Activated T-cell treated with anti-CD3 and anti-CD28 coated beads, Interleukin-2, amount 50 U/mL, for 48 hours (primary cell): ENCODE measurements around the gene DBN1.

ENCODE experiments used
- DNase-seq, 2 experiments: peaks; one replicate each; pipeline ENCODE4 v3.0.0-alpha.2; 2020

DBN1 gene

DNA sequence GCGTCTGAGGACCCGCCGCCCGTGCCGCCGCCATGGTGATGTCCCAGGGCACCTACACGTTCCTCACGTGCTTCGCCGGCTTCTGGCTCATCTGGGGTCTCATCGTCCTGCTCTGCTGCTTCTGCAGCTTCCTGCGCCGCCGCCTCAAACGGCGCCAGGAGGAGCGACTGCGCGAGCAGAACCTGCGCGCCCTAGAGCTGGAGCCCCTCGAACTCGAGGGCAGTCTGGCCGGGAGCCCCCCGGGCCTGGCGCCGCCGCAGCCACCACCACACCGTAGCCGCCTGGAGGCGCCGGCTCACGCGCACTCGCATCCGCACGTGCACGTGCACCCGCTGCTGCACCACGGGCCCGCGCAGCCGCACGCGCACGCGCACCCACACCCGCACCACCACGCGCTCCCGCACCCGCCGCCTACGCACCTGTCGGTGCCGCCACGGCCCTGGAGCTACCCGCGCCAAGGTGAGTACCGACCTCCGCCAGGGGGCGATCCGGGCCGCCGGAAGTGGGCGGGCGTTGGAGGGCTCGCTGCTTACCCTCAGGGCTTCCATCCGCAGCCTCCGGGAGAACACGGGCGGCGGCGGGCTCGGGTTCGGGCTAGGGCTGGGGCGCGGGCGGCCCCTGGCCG lies 18.3 kb downstream of the DBN1 start:
- peak; percentile 97 to 98 for DNase-seq

DNA sequence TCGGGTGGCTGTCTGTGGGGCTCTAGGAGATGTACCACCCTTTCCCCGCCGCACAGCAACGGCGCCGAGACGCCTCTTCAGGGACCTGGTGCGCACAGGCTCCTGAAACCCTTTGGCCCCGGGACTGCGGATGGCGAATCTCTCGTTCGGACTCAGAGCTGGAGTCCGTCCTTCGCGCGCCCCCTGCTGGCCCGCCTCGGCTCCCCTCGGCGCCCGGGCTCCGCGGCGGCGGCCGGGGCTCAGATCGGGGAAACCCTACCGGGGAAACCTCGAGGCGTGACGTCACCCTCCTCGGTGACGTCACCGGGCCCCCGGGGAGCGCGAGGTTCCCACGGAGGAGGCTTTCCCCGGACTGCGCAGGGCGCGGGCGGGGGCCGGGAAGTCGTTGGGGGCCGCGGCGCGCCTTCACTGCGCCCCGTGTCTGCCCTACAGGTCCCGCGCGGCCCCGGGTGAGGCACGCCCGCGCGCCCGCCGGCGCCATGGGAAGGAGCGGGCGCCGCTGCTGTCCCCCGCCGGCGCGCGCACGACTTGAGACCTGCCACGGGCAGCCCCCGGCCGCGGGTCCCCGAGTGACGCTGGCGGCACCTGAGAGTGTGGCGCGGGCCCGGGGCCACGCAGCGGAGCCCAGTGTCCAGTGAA lies 18.9 kb downstream of the DBN1 start:
- peak; percentile 97 to 98 for DNase-seq

GRCh38 chr5:177453852-177454396 lies 19.5 kb downstream of the DBN1 start:
- no peak for DNase-seq

GRCh38 chr5:177452688-177453638 lies 20.5 kb downstream of the DBN1 start:
- no peak for DNase-seq

GRCh38 chr5:177450667-177451424 lies 22.6 kb downstream of the DBN1 start:
- no peak for DNase-seq

- peak in 1 of 2 experiments; percentile 35 for DNase-seq
Measured at GRCh38 chr5:177449140-177450061, 24.0 kb downstream of the DBN1 start.

- peak in 1 of 2 experiments; percentile 28 for DNase-seq
Measured at GRCh38 chr5:177448244-177448950, 25.0 kb downstream of the DBN1 start.

- peak in 1 of 2 experiments; percentile 63 for DNase-seq
Measured at GRCh38 chr5:177447611-177448243, 25.7 kb downstream of the DBN1 start.

- peak; percentile 71 to 79 for DNase-seq
Measured at GRCh38 chr5:177447066-177447610, 26.3 kb downstream of the DBN1 start.

- peak; percentile 78 to 85 for DNase-seq
Measured at GRCh38 chr5:177446200-177447065, 27.0 kb downstream of the DBN1 start, which contains the start of gene PRR7. Gene PRR7 (plus strand): TSS chr5:177446814. CDS start chr5:177455068, 8,254 bp downstream.

DNA sequence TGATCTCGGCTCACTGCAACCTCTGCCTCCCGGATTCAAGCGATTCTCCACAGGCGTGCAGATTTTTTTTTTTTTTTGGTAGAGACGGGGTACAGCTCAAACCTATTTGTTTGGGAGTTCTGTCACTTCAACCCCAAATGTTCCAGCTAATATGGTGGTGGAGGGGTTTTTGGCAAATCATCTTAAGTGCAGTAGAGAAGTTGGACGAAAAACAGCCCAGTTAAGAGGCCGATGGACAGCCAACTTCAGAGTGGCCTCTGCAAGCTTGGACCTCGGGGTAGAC lies 27.6 kb downstream of the DBN1 start:
- DNase-seq: no peak

DNA sequence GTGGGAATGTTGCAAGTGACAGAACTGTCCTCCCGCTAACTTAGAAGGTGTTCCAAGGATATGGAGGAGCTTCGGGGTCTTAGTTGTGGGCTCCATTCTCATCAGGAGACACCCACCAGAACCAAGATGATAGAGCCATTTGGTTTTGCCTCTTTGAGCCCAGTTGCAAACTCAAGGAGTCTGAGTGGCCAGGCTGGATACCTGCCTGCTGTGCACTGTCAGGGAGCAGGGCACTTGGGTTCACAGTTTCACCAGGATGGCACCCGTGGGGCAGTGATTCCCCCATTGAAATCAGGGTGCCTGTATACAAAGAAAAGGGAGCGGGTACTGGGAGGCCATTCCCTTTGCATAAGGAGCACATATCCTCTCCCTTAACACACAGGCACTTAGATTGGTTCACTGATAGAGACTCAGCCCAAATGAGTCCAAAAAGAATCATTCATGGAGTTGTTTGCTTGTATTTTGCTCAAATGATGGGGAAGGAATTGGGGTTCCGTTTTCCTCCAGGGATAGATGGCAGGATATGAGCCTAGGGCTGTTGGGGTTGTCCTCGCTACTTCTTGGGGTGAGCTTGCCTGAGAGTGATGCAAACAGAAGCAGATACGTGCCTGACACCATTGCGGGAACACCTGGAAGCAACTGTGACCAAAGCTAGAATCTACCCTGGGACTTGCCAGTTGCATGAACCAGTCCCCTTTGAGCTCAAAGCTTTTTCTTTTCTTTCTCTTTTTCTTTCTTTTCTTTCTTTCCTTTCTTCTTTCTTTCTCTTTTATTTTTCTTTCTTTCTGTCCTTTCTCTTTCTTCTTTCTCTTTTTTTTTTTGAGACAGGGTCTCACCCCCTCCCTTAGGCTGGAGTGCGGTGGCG lies 28.1 kb downstream of the DBN1 start:
- DNase-seq: peak in 1 of 2 experiments; percentile 50

DNA sequence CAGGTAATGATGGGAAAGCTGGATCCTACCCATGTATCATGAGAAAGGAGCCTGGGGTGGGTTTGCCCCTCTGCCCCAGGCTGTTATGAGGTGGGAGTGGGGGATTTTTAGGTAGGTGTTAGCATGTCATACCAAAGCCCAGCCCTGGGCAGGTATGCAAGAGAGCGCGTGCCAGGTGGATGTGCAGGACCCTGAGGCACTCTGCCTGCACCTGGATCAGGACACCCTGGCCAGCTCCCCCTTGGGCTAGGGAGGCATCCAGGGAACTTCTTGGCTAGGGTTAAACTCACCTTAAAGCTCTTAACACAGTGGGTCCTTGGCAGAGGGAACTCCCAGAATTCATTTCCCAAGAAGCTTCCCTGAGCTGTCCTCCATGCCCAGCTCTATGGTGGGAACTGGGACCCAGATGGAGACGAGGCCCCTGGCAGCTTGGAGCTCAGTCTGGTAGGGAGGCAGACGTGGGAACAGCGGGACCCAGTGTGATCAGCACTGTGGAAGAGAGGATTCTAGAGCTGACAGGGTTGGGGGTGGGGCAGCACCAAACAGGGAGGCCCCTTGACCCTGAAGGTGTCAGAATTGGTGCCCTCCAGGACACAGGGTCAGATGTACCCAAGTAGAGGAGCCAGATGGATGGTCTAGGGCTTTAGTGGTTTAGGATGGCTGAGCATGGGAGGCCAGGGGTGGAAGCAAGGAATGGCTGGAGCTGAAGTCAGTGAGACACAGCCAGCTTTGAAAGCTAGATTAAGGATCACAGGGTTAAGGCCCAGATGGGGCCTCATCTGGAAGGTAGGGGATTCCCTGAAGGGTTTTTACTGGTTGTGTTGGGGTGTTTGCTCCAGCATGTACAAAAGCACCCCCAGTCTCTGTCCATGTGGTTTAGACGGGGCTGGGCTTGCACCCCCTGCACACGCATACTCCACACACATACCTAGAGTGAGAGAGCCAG lies 29.1 kb downstream of the DBN1 start:
- peak in 1 of 2 experiments; percentile 55 for DNase-seq

DNA sequence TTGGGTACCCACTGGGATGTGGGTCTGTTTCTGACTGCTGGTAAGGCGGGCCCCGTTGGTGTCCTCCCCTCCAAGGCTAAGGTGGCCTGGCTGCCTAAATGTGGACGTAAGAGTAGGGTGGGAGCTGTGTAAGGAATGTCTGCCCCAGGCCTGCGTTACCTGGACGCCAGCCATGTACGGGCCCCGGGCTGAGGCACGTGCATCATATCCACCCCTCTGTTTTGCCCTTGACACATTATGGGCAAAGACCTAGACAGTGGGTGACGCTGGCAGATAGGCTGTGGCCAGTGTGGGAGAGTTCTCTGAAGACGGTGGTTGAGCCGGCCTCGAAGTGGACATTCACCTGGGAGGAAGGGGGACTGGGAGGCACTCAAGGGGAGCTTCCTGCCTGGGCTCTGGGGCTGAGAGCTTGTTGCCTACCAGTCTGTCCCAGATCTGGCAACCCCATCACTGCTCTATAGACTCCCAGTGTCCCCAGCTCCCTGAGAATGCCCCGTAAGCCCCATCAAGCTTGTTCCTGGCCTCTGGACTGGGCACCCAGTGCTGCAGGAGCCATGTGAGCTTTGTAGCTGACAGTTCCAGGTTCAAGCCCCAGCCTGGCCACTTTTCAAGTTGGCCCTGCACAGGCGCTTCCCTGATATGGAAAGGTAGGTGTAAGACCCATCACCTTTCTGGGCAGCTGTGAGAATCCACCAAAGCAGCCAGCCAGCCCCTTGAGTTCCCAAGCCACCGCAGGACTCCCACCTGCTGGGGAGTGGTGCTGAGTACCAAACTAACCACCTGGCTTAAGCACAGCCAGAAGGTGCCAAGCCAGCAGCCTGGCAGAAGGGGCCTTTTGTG lies 30.1 kb downstream of the DBN1 start:
- no peak for DNase-seq

- DNase-seq: peak in 1 of 2 experiments; percentile 26
Measured at GRCh38 chr5:177442066-177442826, 31.2 kb downstream of the DBN1 start.
